Dermis microvascular lymphatic vessel endothelial cell (primary cell): ENCODE results near the gene LOXL3. TPM values are rescaled to one million over a fixed set of nuclear protein-coding genes. Genes with fewer than 3 reads are reported as not detected.
"Not testable (repeated sequence)": the region's sequence is repeated elsewhere in the genome, so short reads cannot be mapped to it uniquely, and the experiment has no call there.

Experiments used
- DNase-seq, 2 donors: peaks; one replicate each; pipeline versions ENCODE4 v3.0.0 to v3.0.0-alpha.2; 2010; ENCODE audit warnings: low read depth in 2 of 2
- total RNA-seq: library from RNA; depleted of rRNA; stranded (reverse); fragments of >200 nt; gene quantifications from 2 replicates; pipeline ENCODE4 v1.2.1, GENCODE V29; 2014

The LOXL3 gene
- total RNA-seq, 1 donor from 2014 or later = 0.77 TPM

DNA sequence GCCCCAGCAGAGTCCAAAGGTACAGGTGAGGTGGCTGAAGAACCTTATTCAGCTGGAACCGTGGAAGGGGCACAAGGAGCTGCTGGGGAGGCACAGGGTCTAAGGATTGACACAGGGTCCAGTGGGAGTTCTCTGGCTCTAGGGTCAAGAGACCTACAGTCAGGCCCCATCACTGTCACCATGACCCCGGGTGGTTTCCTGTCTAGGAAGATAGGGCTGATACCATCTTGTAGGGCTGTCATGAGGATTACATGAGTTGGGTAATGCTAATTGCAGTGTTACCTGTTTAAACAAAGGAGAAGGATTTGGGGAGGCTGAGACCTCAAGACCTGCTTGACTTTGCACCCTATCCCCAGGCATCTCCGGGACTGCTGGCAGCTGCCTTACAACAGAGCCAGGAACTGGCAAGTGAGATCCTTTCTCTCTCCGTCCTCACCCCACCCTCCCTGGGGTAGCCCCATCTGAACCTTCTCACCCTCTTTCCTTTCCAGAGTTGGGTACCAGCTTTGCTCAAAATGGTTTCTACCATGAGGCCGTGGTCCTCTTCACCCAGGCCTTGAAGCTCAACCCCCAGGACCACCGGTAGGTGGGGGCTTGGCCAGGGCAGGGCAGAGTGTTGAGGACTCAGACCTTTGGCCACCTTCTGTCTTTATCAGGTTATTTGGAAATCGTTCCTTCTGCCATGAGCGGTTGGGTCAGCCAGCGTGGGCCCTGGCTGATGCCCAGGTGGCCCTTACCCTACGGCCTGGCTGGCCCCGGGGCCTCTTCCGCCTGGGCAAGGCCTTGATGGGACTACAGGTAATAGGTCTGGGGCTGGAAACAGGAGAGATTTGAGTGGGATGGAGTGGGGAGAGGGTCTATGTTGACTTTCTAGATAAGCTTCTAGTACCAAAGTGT is 61.8 kb downstream of the LOXL3 start:
- no peak for DNase-seq

DNA sequence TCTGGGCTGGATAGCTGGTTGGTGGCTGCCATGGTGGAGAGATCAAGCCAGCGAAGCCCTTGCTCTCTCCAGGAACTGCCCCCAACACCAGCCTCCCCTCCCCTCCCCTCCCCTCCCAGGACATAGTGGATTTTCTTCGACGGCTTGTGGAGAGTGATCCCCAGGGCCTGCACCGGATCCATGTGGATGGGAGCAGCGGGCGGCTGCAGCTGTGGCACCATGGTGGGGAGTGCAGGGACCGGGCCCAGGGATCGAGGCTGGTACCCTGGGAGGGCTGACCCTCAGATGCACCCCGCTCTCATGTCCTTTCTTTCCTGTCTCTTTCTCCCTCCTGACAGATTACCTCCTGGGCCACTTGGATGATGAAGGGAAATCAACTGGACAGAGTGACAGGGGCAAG is 63.8 kb downstream of the LOXL3 start:
- no peak for DNase-seq

DNA sequence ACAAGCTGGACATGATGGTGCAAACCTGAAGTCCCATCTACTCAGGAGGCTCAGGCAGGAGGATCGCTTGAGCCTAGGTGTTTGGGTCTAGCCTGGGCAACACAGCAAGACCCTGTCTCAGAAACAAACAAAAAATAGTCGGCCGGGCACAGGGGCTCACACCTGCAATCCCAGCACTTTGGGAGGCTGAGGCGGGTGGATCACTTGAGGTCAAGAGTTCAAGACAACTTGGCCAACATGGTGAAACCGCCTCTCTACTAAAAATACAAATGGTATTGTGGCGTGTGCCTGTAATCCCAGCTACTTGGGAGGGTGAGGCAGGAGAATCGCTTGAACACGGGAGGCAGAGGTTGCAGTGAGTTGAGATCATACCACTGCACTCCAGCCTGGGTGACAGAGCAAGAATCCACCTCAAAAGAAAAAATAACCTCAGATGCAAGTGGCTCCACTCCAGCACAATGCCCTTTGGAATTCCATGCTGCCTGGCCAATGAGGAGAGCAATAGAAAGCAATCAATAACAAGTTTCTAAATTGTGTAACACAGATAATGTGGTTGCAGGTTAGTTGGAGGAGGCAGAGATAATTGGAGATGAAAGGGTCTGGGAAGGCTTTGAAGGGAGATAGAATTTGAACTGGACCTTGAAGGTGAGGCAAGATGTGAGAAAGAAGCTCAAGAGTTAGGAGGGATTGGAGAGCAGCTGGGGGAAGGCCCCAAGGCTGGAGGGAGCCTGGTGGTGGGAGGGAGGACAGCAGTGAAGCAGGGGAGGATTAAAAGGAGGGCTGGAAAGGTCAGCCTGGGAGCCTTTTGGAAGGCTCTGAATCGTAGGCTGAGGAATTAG is 64.9 kb downstream of the LOXL3 start:
- no peak for DNase-seq

DNA sequence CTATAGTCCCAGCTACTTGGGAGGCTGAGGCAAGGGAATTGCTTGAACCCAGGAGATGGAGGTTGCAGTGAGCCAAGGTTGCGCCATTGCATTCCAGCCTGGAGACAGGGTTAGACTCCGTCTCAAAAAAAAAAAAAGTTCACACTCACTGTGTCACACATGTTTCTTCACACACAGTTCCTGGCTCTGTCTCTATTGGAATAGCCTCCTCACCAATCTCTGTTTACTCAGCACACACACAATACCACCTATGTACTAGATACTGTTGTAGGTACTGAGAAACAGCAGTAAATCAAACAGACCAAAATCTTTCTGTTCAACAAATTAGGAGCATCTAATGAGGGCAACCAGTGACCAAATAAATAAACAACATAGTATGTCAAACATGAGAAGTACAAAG is 67.6 kb downstream of the LOXL3 start:
- no peak for DNase-seq

DNA sequence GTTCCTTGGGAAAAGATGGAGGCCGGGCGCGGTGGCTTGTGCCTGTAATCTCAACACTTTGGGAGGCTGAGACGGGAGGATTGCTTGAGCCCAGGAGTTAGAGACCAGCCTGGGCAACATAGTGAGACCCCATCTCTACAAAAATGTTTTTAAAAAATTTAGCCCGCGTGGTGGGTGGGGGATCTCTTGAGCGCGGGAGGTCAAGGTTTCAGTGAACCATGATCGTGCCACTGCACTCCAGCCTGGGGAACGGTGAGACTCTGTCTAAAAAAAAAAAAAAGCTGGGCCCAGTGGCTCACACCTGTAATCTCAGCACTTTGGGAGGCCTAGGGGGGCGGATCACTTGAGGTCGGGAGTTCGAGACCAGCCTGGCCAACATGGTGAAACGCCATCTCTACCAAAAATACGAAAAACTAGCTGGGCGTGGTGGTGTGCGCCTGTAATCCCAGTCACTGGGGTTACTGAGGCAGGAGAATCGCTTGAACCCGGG is 70.0 kb downstream of the LOXL3 start:
- not testable (repeated sequence) for DNase-seq

DNA sequence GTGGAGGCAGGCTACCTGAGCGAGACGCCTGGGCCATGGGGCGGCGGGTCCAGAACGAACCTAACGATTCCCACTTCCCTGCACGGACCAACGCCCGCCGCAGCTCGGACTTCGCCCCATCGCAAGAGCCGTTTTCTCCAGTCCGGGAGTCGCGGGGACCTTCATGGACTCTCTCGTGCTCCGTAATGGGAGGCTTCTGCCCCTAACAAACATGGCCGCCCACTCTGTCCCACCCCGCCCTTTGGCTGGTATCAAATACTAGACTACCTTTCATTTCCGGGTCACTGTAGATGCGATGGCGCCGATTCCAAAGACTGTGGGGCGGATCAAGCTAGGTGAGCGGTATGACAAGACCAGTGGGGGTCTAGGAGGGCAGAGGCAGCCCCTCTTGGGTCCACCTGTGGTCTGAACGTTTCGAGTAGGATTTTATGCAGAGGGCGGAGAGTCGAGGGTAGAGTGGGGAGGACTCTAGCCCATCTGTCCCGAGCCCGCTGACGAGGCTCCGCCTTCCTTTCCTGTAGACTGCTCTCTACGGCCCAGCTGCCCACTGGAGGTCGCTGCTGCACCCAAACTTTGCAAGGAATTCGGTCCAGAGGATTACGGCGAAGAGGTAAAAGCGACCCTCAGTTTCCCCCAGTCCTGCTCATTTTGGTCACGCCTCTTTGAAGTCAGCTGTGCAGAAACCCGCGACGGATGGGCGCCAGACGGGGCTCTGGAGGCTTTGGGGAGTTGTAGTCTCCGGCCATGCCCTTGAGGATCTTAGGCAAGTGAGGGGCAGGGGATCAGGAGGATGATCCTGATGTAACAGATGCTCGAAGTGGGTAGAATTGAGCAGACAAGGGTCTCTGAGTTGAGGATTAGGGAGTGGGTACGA is 70.7 kb downstream of the LOXL3 start, which contains the start of the genes CCDC142 and TTC31:
Gene CCDC142 (minus strand): TSS at position 198 of the 874 bp plus-strand sequence. CDS start 161 bp downstream, at position 37.
Gene TTC31 (plus strand): TSS at position 281 of the 874 bp plus-strand sequence. CDS start 15 bp downstream, at position 296.
- peak; percentile 88 to 97 for DNase-seq

Other genes with a start within 250 kb of the LOXL3 start
- gene SLC4A5, start 210.5 kb downstream of the LOXL3 start, total RNA-seq = under 0.01 and 0.25 TPM in 2 replicates
- gene DCTN1, start 173.6 kb downstream of the LOXL3 start, total RNA-seq = 105 and 136 TPM in 2 replicates
- gene C2orf81, start 132.3 kb downstream of the LOXL3 start, total RNA-seq = under 0.01 and 0.13 TPM in 2 replicates
- 36.7 and 37.6 TPM in 2 replicates for gene WDR54, start 132.2 kb downstream of the LOXL3 start, total RNA-seq
- gene RTKN, start 112.0 kb downstream of the LOXL3 start, total RNA-seq = 18.0 and 32.9 TPM in 2 replicates
- gene INO80B, start 98.9 kb downstream of the LOXL3 start, total RNA-seq = 4.1 and 7.1 TPM in 2 replicates
- gene WBP1, start 95.5 kb downstream of the LOXL3 start, total RNA-seq = 35.3 and 49.9 TPM in 2 replicates
- 40.4 and 57.1 TPM in 2 replicates for gene MOGS, start 88.6 kb downstream of the LOXL3 start, total RNA-seq
- 27.3 and 31.3 TPM in 2 replicates for gene MRPL53, start 81.3 kb downstream of the LOXL3 start, total RNA-seq
- gene CCDC142, start 70.9 kb downstream of the LOXL3 start, total RNA-seq = 9.1 and 13.1 TPM in 2 replicates
- 5.3 and 7.3 TPM in 2 replicates for gene TTC31, start 70.9 kb downstream of the LOXL3 start, total RNA-seq
- 0.39 and 0.51 TPM in 2 replicates for gene LBX2, start 54.3 kb downstream of the LOXL3 start, total RNA-seq
- 8.1 and 11.0 TPM in 2 replicates for gene PCGF1, start 46.2 kb downstream of the LOXL3 start, total RNA-seq
- not detected in 2 replicates for gene TLX2, start 39.5 kb downstream of the LOXL3 start, total RNA-seq
- under 0.01 TPM in 1 of 2 replicates, not detected in the other for gene DQX1, start 27.7 kb downstream of the LOXL3 start, total RNA-seq
- gene AUP1, start 24.2 kb downstream of the LOXL3 start, total RNA-seq = 84.3 and 113 TPM in 2 replicates
- 40.3 and 51.7 TPM in 2 replicates for gene HTRA2, start 24.0 kb downstream of the LOXL3 start, total RNA-seq
- 20.9 and 27.1 TPM in 2 replicates for gene DOK1, start 778 bp upstream of the LOXL3 start, total RNA-seq
- gene M1AP, start 94.4 kb upstream of the LOXL3 start, total RNA-seq = not detected in 2 replicates
- gene SEMA4F, start 100.3 kb upstream of the LOXL3 start, total RNA-seq = 2.6 and 5.1 TPM in 2 replicates